GM23338 (cell line): ENCODE data around the gene ADAMTS17. TPM values are rescaled to one million over a fixed set of nuclear protein-coding genes. Genes with fewer than 3 reads are reported as not detected.

ENCODE experiments used
- ATAC-seq: fragments of 200-7000 bp; cut with Tn5 transposase; 3 replicates; pipeline ENCODE4 v1.9.1; 2020
- DNase-seq: peaks from one replicate; pipeline ENCODE4 v3.0.0-alpha.2; 2015; ENCODE audit warnings: low spot score
- H2AFZ ChIP-seq: fragments of 200-600 bp; sonication (generic); 2 replicates; pipeline ENCODE4 v1.8.0; 2016; ENCODE audit warnings: antibody characterized with exemption, mild to moderate bottlenecking, moderate library complexity
- H3F3A ChIP-seq: fragments of 200-600 bp; sonication (generic); replicated peaks from 2 replicates; pipeline ENCODE4 v1.8.0; 2017; ENCODE audit warnings: antibody characterized with exemption, mixed run types, low read depth
- H3K27ac ChIP-seq: fragments of 200-600 bp; sonication (generic); 2 replicates; pipeline ENCODE4 v1.6.1; 2016; ENCODE audit warnings: low read depth
- H3K27me3 ChIP-seq: fragments of 200-600 bp; sonication (generic); 2 replicates; pipeline ENCODE4 v1.8.0; 2016; ENCODE audit warnings: mild to moderate bottlenecking, mixed run types, moderate library complexity; ENCODE audit not compliant: insufficient read depth
- H3K36me3 ChIP-seq: fragments of 200-600 bp; sonication (generic); 2 replicates; pipeline ENCODE4 v1.8.0; 2016; ENCODE audit warnings: mild to moderate bottlenecking; ENCODE audit not compliant: insufficient read depth
- H3K4me1 ChIP-seq: fragments of 200-600 bp; sonication (generic); 2 replicates; pipeline ENCODE4 v1.8.0; 2016; ENCODE audit warnings: mild to moderate bottlenecking, moderate library complexity; ENCODE audit not compliant: insufficient read depth
- H3K4me2 ChIP-seq: fragments of 200-600 bp; sonication (generic); 2 replicates; pipeline ENCODE4 v1.7.1; 2017; ENCODE audit warnings: mixed run types
- H3K4me3 ChIP-seq: fragments of 200-600 bp; sonication (generic); 2 replicates; pipeline ENCODE4 v1.6.1; 2016; ENCODE audit warnings: mixed run types
- H3K79me2 ChIP-seq: fragments of 200-600 bp; sonication (generic); replicated peaks from 2 replicates; pipeline ENCODE4 v1.8.0; 2017; ENCODE audit warnings: mild to moderate bottlenecking; ENCODE audit not compliant: insufficient read depth
- H3K9me2 ChIP-seq: fragments of 200-600 bp; sonication (generic); 2 replicates; pipeline ENCODE4 v1.8.0; 2017; ENCODE audit not compliant: insufficient read depth
- H4K20me1 ChIP-seq: fragments of 200-600 bp; sonication (generic); replicated peaks from 2 replicates; pipeline ENCODE4 v1.8.0; 2017; ENCODE audit warnings: mild to moderate bottlenecking; ENCODE audit not compliant: insufficient read depth
- H3K27ac Mint-ChIP-seq: 2 replicates; pipeline ENCODE4 v1.8.0; 2020; ENCODE audit warnings: inconsistent platforms, mild to moderate bottlenecking, moderate library complexity, mixed read lengths
- H3K27me3 Mint-ChIP-seq: 3 replicates; pipeline ENCODE4 v1.8.0; 2022; ENCODE audit warnings: low read depth, mild to moderate bottlenecking, moderate library complexity, mixed read lengths, inconsistent platforms; ENCODE audit not compliant: insufficient read depth, poor library complexity
- H3K36me3 Mint-ChIP-seq: 3 replicates; pipeline ENCODE4 v1.8.0; 2021; ENCODE audit warnings: low read depth, mild to moderate bottlenecking, inconsistent platforms, moderate library complexity, mixed read lengths
- H3K4me1 Mint-ChIP-seq: 3 replicates; pipeline ENCODE4 v1.8.0; 2020; ENCODE audit warnings: mild to moderate bottlenecking, inconsistent platforms, mixed read lengths
- H3K4me3 Mint-ChIP-seq: 3 replicates; pipeline ENCODE4 v1.8.0; 2021; ENCODE audit warnings: moderate library complexity, mild to moderate bottlenecking, inconsistent platforms, mixed read lengths
- H3K9me3 Mint-ChIP-seq: 3 replicates; pipeline ENCODE4 v1.8.0; 2020; ENCODE audit warnings: moderate library complexity, mild to moderate bottlenecking, inconsistent platforms, mixed read lengths
- CREB1 ChIP-seq: fragments of 250-450 bp; sonication (Bioruptor Pico); IDR thresholded peaks from 2 replicates; pipeline ENCODE4 v1.5.0; 2020; ENCODE audit warnings: low read depth, mild to moderate bottlenecking, moderate library complexity
- CTCF ChIP-seq, 2 experiments: fragments of 200-600 bp in 1 of 2; sonication (generic) in 1 of 2; conservative IDR thresholded peaks; 2 replicates each; pipeline versions ENCODE4 v1.5.1 to v1.6.1; 2016 to 2017; ENCODE audit warnings: antibody characterized with exemption in 2 of 2, low read depth in 2 of 2, mild to moderate bottlenecking in 2 of 2, moderate library complexity in 1 of 2
- ETS1 ChIP-seq: IDR thresholded peaks from 2 replicates; pipeline ENCODE4 v1.6.1; 2016; ENCODE audit warnings: antibody characterized with exemption
- EZH2 ChIP-seq: fragments of 200-600 bp; sonication (generic); IDR thresholded peaks from one replicate; pipeline ENCODE4 v1.8.0; 2017; ENCODE audit warnings: antibody characterized with exemption, mild to moderate bottlenecking, low read depth; ENCODE audit not compliant: unreplicated experiment
- EZH2phosphoT487 ChIP-seq: fragments of 200-600 bp; sonication (generic); IDR thresholded peaks from one replicate; pipeline ENCODE4 v1.8.1; 2018; ENCODE audit warnings: antibody characterized with exemption; ENCODE audit not compliant: unreplicated experiment
- NANOG ChIP-seq: IDR thresholded peaks from 2 replicates; pipeline ENCODE4 v1.6.1; 2016; ENCODE audit warnings: antibody characterized with exemption, borderline replicate concordance
- STAT1 ChIP-seq: IDR thresholded peaks from one replicate; pipeline ENCODE4 v1.6.1; 2016; ENCODE audit warnings: antibody characterized with exemption; ENCODE audit not compliant: unreplicated experiment
- ZNF114 ChIP-seq: fragments of 250-450 bp; sonication (Bioruptor Pico); IDR thresholded peaks from 2 replicates; pipeline ENCODE4 v1.5.0; 2020; ENCODE audit warnings: mild to moderate bottlenecking, moderate library complexity
- ZNF462 ChIP-seq: fragments of 250-450 bp; sonication (Bioruptor Pico); IDR thresholded peaks from 2 replicates; pipeline ENCODE4 v1.5.0; 2020; ENCODE audit warnings: mild to moderate bottlenecking, moderate library complexity
- polyA plus RNA-seq: library from polyadenylated mRNA; unstranded; fragments of >200 nt; fragmentation: Nextera tagmentation; extraction: Ambion mirVana; gene quantifications from 2 replicates; pipeline ENCODE4 v1.2.1, GENCODE V29; 2016
- total RNA-seq: library from RNA; depleted of rRNA; stranded (reverse); fragments of >200 nt; shearing (Covaris generic); gene quantifications from 2 replicates; pipeline ENCODE4 v1.2.3, GENCODE V29; 2014

The ADAMTS17 gene
- total and polyA plus RNA-seq, 2 experiments from 2014 or later = 0.60 to 3.8 TPM

GRCh38 chr15:100167884-100168375 is 173.8 kb downstream of the ADAMTS17 start:
- H2AFZ ChIP-seq = no peak overlapping the region
- H3F3A ChIP-seq = no peaks in the 10 kb centered on the region
- H3K36me3 ChIP-seq = peaks cover 9% of the 10 kb centered on the region; the same call in 1 of the 2 replicates
- H3K4me2 ChIP-seq = no peak overlapping the region
- TF ChIP-seq EZH2 (no peak), CREB1 (CRISPR knock-in tag) (no peak), ETS1 (no peak)
- H3K9me3 Mint-ChIP-seq = peaks cover 4% of the 10 kb centered on the region; the same call in 2 of the 3 replicates
- no peaks in the 10 kb centered on the region for H3K4me1 ChIP-seq
- H3K9me2 ChIP-seq = no peaks in the 10 kb centered on the region
- ATAC-seq = no peak
- no peak overlapping the region for H3K4me3 ChIP-seq
- H3K79me2 ChIP-seq = no peaks in the 10 kb centered on the region
- no peak overlapping the region for H3K4me3 Mint-ChIP-seq
- no peaks in the 10 kb centered on the region; the same call in 2 of the 3 replicates for H3K4me1 Mint-ChIP-seq
- no peaks in the 10 kb centered on the region for H4K20me1 ChIP-seq
- H3K36me3 Mint-ChIP-seq = no peaks in the 10 kb centered on the region; the same call in 2 of the 3 replicates
- H3K27ac Mint-ChIP-seq = no peak overlapping the region; the same call in 1 of the 2 replicates
- no peak overlapping the region for H3K27ac ChIP-seq
- H3K27me3 Mint-ChIP-seq = no peaks in the 10 kb centered on the region
- DNase-seq = no peak
- H3K27me3 ChIP-seq = no peaks in the 10 kb centered on the region

- no peaks in the 10 kb centered on the region for H3K4me1 Mint-ChIP-seq
Observed at GRCh38 chr15:100166313-100166712, 175.5 kb downstream of the ADAMTS17 start.

More at GRCh38 chr15:100166313-100166712, 175.5 kb downstream of the ADAMTS17 start:
- H3K4me1 ChIP-seq = no peaks in the 10 kb centered on the region
- Mint-ChIP-seq H3K27ac (no peak overlapping the region), H3K36me3 (no peaks in the 10 kb centered on the region), H3K27me3 (no peaks in the 10 kb centered on the region), H3K9me3 (peaks cover 4% of the 10 kb centered on the region; the same call in 2 of the 3 replicates), H3K4me3 (no peak overlapping the region)
- TF ChIP-seq ZNF462 (CRISPR knock-in tag) (no peak), ZNF114 (CRISPR knock-in tag) (no peak), STAT1 (no peak), EZH2phosphoT487 (no peak), CTCF (conservative IDR thresholded peaks at IDR 0.05; ENCODE audit: low read depth in 2 of 2) (no peak), CREB1 (CRISPR knock-in tag) (no peak), NANOG (no peak)
- H3F3A ChIP-seq = no peaks in the 10 kb centered on the region
- no peak overlapping the region for H3K4me3 ChIP-seq
- no peak for ATAC-seq
- no peaks in the 10 kb centered on the region for H3K79me2 ChIP-seq
- H3K27me3 ChIP-seq = no peaks in the 10 kb centered on the region
- DNase-seq = no peak
- H3K36me3 ChIP-seq = no peaks in the 10 kb centered on the region
- no peak overlapping the region for H3K4me2 ChIP-seq
- no peak overlapping the region for H2AFZ ChIP-seq
- H4K20me1 ChIP-seq = no peaks in the 10 kb centered on the region
- no peak overlapping the region for H3K27ac ChIP-seq
- H3K9me2 ChIP-seq = no peaks in the 10 kb centered on the region
